ENCODE measurements around the gene ZNF79.
A peak's percentile ranks its signal among the peaks of the same experiment; 100 is the strongest.

ZNF79 gene

DNA sequence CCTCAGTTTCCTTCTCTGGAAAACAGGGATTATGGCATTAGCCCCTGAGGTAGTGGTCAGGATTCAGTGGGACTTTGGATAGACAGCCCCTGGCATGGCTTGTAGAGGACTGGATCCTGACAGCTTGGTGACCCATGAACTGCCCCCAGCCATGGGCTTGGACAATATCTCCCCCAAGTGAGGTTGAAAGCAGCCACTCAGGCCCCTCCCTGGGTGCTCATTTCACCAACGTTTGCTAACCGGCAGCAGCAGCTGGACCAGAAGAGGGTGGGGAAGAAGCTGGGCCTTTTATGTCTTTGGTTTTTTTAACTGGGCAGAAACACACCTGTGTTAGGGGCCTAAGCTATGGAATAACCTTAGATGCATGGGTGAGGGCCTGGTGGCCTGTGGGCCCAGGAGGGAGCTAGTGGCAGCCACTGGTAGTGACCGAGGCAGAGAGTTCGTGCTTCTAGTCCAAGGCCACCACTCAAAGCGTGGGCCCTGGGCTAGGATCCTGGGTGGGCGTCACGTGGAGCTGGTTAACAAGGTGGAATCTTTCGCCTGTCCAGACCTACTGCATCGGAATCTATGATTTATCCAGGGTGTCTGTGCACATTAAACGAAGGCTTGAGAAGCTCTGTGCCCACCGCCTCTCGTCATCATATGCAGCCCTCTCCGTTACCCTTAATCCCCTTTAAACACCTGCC, 25.3 kb upstream of the ZNF79 start:
- DNase-seq, result no peak

- DNase-seq, result no peak
These were observed 24.4 kb upstream of the ZNF79 start for GRCh38 chr9:127399736-127400269.

DNA sequence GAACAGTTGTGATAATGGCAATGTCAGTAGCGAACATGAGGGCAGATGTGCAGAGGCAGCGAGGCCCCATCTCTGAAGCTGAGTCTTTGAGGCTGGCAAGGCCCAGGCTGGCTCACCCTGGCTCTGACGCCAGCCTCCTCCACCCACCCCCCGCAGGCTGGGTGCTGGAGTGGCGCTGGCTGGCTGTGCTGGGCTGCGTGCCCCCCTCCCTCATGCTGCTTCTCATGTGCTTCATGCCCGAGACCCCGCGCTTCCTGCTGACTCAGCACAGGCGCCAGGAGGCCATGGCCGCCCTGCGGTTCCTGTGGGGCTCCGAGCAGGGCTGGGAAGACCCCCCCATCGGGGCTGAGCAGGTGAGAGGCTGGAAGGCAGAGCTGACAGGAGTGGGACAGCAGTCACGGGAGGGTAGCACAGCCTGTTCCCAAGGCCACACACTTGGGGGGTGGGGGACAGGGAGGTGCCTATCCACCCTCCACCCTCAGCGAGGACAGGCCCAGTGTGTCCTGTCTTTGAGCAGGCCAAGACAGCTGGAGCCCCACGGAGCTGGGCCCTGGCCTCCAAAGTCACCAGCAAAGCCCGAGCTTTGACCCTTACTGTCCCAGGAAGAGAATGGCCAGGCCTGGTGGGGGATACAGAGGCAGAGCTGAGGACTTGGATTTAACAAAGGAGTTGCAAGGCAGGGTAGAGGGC, 21.6 kb upstream of the ZNF79 start:
- no peak for DNase-seq

- no peak for DNase-seq
These were observed 20.5 kb upstream of the ZNF79 start for GRCh38 chr9:127403507-127404192.

DNA sequence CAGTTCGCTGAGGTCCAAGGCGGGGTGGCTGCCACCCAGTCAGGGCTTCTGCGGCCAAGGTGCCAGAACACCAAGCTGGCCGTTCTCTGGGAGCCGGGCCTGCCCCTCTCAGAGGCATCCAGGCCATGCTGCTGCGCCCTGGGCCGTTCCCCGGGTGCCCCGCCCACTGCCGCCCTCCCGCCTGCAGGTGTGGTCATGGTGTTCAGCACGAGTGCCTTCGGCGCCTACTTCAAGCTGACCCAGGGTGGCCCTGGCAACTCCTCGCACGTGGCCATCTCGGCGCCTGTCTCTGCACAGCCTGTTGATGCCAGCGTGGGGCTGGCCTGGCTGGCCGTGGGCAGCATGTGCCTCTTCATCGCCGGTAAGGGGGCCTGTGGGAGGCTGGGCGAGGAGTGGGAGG, 19.6 kb upstream of the ZNF79 start:
- no peak for DNase-seq

GRCh38 chr9:127405344-127406125, 18.6 kb upstream of the ZNF79 start:
- DNase-seq, result no peak

DNA sequence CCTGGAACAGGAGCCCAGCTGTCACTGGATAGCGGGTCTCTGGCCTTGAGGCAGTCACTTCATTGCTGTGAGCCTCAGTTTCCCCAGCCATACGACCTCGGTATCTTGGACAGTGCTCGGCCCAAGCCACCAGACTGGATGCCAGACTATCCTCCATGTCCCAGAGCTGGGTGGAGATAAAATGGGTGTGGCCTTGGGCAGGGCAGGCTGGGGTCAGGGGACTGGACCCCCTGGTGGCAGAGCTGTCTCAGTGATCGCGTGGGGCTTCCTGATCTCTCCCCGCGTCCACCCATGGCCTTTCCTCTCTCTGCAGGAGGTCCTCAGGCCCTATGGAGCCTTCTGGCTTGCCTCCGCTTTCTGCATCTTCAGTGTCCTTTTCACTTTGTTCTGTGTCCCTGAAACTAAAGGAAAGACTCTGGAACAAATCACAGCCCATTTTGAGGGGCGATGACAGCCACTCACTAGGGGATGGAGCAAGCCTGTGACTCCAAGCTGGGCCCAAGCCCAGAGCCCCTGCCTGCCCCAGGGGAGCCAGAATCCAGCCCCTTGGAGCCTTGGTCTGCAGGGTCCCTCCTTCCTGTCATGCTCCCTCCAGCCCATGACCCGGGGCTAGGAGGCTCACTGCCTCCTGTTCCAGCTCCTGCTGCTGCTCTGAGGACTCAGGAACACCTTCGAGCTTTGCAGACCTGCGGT, 17.2 kb upstream of the ZNF79 start:
- no peak for DNase-seq

DNA sequence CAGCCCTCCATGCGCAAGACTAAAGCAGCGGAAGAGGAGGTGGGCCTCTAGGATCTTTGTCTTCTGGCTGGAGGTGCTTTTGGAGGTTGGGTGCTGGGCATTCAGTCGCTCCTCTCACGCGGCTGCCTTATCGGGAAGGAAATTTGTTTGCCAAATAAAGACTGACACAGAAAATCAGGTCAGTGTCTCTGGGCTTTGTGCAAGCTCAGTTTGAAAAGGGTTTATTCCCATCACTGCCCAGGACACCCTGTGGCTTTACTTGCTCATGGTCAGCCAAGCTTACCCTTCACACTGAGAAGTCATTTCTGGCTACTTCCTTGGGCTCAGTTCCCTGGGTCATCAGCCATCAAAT, 16.7 kb upstream of the ZNF79 start:
- no peak for DNase-seq

DNA sequence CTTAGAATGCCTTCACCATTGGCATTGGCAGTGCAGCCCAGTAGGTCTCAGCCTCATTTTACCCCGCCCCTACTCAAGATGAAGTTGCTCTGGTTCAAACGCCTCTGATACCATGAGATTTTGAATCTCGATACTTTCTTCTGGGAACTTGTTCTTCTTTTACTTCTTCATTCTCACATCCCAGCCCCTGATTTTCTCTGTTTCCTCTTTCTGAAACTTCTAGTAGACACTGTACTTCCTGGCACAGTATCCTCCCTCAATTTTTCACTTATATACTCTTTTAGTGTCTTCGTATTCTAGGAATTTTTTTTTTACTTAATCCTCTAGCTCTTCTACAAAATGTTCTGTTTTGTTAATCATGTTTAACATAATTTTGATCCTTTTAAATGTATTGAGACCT, 13.1 kb upstream of the ZNF79 start:
- no peak for DNase-seq

- no peak for DNase-seq
These were observed 9.0 kb upstream of the ZNF79 start for GRCh38 chr9:127415141-127415540.

- DNase-seq, result no peak
These were observed 8.5 kb upstream of the ZNF79 start for GRCh38 chr9:127415657-127416056.

DNA sequence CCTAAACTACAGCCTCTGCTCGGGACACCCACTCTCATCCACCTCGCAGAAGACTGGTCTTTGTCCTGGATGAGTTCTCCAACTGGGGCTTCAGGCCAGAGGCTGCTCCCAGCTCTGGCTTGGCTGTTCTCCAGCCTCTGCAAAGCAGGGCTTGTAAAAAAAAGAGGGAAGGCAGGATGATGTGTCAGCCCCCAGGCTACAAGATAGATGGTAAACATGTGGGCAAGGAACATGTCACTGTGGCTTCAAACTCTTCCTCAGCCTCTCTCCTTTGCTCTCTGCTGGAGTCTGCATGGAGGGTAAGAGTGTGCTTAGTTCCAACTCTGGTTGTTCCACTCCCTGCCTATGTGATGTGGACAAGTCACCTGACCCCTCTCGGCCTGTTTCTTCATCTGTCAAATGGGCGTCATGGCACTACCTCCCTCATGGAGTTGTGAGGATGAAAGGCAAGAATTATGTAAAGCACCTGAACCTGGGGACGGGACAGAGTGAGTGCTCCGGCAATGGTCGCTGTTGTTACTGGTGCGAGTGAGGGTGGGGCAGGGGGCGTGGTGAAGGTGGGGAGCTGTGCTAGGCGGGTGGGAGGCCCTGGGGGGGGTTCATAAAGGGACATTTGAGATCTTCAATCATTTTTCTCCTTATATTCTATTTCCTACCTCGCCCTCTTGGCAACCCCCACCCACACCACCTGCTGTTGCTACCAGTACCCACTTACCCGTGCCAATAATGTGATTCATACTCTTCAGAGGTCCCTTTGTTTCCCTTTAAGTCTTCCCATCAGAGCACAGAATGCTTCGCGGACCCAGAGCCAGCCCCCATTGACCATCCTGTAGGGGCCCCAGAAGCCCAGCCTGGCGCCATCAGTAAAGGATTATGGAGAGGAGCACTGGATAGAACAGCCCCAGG, 6.8 kb upstream of the ZNF79 start:
- DNase-seq, result no peak

DNA sequence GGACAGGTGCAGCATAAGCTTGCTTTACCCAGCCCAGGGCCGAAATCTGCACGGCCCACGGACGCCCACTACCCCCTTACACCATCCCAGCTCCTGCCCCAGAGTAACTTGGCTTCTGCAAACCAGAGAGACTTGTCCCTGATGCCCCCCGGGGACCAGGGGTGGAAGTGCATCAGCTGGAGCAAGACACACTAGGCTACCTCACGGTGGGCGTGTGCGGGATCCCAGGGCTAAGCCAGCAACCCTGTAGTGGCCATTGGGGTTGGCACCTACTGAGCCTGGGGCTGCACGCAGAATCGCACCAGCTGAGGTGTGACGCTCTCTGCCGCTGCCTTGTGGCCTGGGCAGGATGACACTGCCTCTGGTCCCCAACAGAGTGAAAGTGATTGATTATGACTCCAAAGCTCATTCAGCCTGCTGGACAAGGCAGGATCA, 6.1 kb upstream of the ZNF79 start:
- DNase-seq, result peak; percentile 14

DNA sequence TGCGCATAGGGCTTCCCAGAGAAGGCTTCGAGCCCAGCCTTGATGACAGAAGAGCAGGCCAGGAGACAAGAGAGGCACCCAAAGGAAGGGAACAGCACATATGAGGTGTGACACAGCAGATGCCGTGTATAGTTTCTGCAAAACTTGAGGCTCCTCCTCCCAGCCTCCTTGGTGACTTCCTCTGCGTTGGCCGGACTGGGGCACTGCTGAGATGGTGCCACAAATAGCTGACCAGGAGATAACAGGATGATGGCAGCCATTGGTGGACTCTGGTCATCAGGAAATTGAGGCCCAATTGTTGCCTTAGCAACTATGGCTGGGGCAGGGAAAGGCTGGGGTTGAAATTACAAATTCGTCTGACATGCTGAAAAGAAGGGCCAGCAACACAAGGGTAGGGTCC, 4.8 kb upstream of the ZNF79 start:
- no peak for DNase-seq

GRCh38 chr9:127421057-127421456, 3.1 kb upstream of the ZNF79 start:
- DNase-seq, result no peak

- DNase-seq, result no peak
These were observed 1.9 kb upstream of the ZNF79 start for GRCh38 chr9:127422133-127422782.

DNA sequence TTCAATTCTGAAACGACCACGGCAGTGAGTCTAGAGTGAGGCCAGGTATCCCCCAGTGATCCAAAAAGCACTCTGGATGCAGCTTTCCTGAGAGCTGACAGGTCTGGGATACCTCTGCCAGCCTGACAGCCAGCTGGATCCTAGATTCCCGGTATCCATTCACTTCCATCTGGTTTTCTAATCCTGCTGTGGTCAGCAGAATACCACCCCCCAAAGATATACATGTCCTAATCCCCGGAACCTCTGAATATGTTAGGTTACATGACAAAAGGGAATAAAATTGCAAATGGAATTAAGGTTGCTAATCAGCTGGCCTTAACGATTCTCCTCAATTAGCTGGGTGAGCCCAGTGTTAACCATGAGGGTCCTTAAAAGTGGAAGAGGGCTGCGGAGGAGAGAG, 1.4 kb upstream of the ZNF79 start:
- DNase-seq, result no peak

GRCh38 chr9:127423476-127423933, 677 bp upstream of the ZNF79 start:
- DNase-seq, result no peak

DNA sequence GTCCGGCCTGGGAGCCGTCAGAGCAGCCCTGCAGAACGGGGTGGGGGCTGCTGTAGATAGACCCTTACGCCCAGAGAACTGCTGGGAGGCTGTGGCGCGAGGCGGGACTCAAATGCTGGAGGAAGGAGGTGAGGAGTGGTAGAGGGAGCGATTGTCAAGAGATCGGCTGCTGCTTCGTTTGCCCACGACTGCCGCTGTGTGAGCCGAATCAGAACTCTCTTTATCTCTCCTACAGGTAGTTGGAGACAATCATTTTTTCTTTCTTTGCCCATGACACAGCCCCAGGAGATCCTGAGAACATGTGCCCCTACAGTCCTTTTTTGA, 456 bp downstream of the ZNF79 start:
- DNase-seq, result peak; percentile 31

DNA sequence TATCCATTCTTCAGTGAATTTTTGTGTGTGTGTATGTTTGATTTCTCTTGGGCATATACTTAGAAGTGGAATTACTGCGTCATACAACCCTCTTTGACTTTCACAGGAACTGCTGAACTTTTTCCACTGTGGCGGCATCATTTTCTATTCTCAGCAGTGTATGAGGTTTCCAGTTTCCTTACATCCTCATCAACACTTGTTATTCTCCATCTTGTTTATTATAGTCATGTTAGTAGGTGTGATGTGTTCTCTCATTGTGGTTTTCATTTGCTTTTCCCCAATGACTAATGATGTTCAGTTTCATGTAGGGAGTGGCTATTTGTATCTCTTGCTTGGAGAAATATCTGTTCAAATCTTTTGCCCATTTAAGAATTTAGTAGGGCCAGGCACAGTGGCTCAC, 2.6 kb downstream of the ZNF79 start:
- no peak for DNase-seq

DNA sequence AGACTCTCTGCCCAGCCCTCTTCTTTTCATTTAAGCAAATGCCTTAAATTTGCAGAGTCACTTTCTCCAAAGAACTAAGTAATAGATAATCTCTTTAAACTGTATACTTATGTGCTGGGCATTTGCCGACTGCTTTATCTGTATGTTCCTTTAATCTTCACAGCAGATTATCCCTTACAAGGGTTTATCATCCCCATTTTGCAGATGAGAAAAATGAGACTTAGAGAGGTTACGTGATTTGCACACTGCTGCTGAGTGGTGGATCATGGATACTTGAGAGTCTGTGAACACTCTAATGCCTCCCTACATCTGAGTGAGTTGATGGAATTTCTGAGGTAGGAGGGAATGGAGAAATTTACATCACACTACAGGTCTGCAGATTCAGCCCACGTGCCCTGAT, 4.2 kb downstream of the ZNF79 start:
- DNase-seq, result no peak

Measured in effector CD4-positive, alpha-beta T cell (primary cell).